Glutamatergic neuron (in vitro differentiated cells): Measurements from ENCODE around the gene ACAT2. TPM values are rescaled to one million over a fixed set of nuclear protein-coding genes. Genes with fewer than 3 reads are reported as not detected.

Experiments
- DNase-seq: peaks from one replicate; pipeline ENCODE4 v3.0.0; 2022
- H3K27ac Mint-ChIP-seq: one replicate; pipeline ENCODE4 v1.8.0; 2020; ENCODE audit warnings: mild to moderate bottlenecking, mixed read lengths, inconsistent platforms; ENCODE audit not compliant: unreplicated experiment
- H3K27me3 Mint-ChIP-seq: one replicate; pipeline ENCODE4 v1.8.0; 2020; ENCODE audit warnings: mild to moderate bottlenecking, moderate library complexity, mixed read lengths, inconsistent platforms; ENCODE audit not compliant: unreplicated experiment
- H3K36me3 Mint-ChIP-seq: one replicate; pipeline ENCODE4 v1.8.0; 2020; ENCODE audit warnings: mild to moderate bottlenecking, mixed read lengths, inconsistent platforms; ENCODE audit not compliant: unreplicated experiment
- H3K4me1 Mint-ChIP-seq: one replicate; pipeline ENCODE4 v1.8.0; 2020; ENCODE audit warnings: mild to moderate bottlenecking, low read depth, mixed read lengths, inconsistent platforms; ENCODE audit not compliant: unreplicated experiment
- H3K4me3 Mint-ChIP-seq: one replicate; pipeline ENCODE4 v1.8.0; 2020; ENCODE audit warnings: mild to moderate bottlenecking, mixed read lengths, inconsistent platforms; ENCODE audit not compliant: unreplicated experiment
- H3K9me3 Mint-ChIP-seq: one replicate; pipeline ENCODE4 v1.8.0; 2020; ENCODE audit warnings: mild to moderate bottlenecking, moderate library complexity, mixed read lengths, inconsistent platforms; ENCODE audit not compliant: unreplicated experiment
- total RNA-seq: library from RNA; stranded (reverse); fragmentation: NEBNext Ultra II Directional; extraction: Animal tissue kit (Norgen Biotek cat#: 25700); gene quantifications from one replicate; pipeline ENCODE4 v1.2.1, GENCODE V29; 2021; ENCODE audit not compliant: unreplicated experiment
- TF ChIP-seq, protein P1 (sequence below): fragments of 200-600 bp; sonication (generic); IDR thresholded peaks from one replicate; pipeline ENCODE4 v1.5.0; 2021; ENCODE audit not compliant: partially characterized antibody, unreplicated experiment

The ACAT2 gene
- total RNA-seq, 1 donor from 2014 or later = 228 TPM

DNA sequence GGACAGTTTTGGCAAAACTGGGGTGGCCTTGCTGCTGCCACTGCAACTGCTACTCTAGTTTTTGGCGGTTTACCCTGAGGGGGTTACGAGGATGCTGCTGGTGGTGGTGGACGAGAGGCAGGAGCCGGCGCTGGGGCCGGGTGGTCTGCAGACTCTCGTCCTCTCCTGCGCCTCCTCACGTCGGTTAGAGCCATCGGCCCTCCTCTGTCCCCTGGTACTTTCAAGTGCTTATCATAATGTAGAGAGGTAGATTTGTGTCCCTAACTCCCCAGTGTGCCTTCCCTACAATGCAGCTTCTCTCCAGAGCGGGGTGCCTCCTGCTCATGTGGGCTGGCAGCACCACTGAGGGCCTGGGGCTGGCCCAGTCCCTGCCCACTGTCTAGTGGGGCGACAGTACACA is 64.2 kb downstream of the ACAT2 start:
- TF ChIP-seq, protein P1, sequence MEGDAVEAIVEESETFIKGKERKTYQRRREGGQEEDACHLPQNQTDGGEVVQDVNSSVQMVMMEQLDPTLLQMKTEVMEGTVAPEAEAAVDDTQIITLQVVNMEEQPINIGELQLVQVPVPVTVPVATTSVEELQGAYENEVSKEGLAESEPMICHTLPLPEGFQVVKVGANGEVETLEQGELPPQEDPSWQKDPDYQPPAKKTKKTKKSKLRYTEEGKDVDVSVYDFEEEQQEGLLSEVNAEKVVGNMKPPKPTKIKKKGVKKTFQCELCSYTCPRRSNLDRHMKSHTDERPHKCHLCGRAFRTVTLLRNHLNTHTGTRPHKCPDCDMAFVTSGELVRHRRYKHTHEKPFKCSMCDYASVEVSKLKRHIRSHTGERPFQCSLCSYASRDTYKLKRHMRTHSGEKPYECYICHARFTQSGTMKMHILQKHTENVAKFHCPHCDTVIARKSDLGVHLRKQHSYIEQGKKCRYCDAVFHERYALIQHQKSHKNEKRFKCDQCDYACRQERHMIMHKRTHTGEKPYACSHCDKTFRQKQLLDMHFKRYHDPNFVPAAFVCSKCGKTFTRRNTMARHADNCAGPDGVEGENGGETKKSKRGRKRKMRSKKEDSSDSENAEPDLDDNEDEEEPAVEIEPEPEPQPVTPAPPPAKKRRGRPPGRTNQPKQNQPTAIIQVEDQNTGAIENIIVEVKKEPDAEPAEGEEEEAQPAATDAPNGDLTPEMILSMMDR = no peak
- peaks cover 2% of the 10 kb centered on the region for H3K4me1 Mint-ChIP-seq
- no peak for DNase-seq
- H3K9me3 Mint-ChIP-seq = peaks cover 3% of the 10 kb centered on the region
- H3K4me3 Mint-ChIP-seq = no peak overlapping the region
- no peaks in the 10 kb centered on the region for H3K27me3 Mint-ChIP-seq
- H3K36me3 Mint-ChIP-seq = no peaks in the 10 kb centered on the region
- no peak overlapping the region for H3K27ac Mint-ChIP-seq

DNA sequence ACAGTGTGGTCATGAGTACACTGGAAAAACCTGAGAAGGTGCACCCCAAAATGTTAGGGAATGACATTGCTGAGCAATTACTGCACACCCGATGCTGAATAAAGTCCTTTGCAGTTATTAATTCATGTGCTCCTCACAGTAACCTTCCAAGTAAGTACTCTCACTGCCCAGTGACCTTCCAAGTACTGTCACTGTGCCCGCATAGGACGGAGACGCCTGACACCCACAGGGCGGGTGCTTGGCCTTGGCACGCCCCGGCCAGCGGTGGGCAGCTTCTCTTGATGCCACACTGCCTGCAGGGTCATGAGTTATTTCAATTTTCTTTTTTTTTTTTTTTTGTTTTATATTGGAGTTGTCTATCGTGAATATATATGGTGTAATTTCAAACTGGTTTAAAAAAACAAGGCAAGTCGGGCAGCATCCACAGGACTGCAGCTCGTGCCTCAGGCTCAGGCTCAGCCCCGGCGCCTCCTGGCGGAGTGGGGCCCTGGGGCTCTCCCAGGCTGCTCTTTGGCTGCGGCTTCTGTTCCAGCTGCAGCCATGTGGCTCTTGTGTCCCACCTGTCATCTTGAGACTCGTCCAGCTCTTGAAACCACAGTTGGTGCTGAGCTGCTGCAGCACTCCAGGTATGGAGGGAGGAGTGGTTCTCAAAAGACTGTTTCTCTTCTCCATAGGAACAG is 65.3 kb downstream of the ACAT2 start:
- DNase-seq = peak; percentile 34
- Mint-ChIP-seq H3K4me1 (peaks cover 2% of the 10 kb centered on the region), H3K27ac (no peak overlapping the region), H3K36me3 (no peaks in the 10 kb centered on the region), H3K4me3 (no peak overlapping the region), H3K27me3 (no peaks in the 10 kb centered on the region), H3K9me3 (peaks cover 10% of the 10 kb centered on the region)
- TF ChIP-seq, protein P1 = no peak

DNA sequence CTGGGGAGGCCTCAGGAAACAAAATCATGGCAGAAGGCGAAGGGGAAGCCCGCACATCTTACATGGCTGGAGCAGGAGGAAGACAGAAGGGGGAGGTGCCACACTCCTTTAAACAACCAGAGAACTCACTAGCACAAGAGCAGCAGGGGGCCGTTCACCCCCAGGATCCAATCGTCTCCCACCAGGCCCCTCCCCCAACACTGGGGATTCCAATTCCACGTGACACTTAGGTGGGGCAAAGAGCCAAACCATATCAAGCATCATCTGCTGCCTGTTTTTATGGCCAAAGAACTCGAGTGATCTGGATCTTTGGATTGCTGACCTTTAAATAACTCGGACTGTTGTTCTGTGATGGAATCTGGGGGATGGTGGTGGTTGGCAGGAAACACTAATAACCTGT is 66.2 kb downstream of the ACAT2 start:
- H3K4me3 Mint-ChIP-seq = no peak overlapping the region
- DNase-seq = no peak
- peaks cover 2% of the 10 kb centered on the region for H3K4me1 Mint-ChIP-seq
- H3K27me3 Mint-ChIP-seq = no peaks in the 10 kb centered on the region
- TF ChIP-seq, protein P1 = no peak
- no peaks in the 10 kb centered on the region for H3K36me3 Mint-ChIP-seq
- peaks cover 10% of the 10 kb centered on the region for H3K9me3 Mint-ChIP-seq
- H3K27ac Mint-ChIP-seq = no peak overlapping the region

Other genes with a start within 250 kb of the ACAT2 start
- gene SOD2, start 68.8 kb upstream of the ACAT2 start, total RNA-seq = 56.5 TPM
- gene WTAP, start 34.5 kb upstream of the ACAT2 start, total RNA-seq = 108 TPM
- gene TCP1, start 27.6 kb downstream of the ACAT2 start, total RNA-seq = 254 TPM
- gene MRPL18, start 28.4 kb downstream of the ACAT2 start, total RNA-seq = 45.4 TPM
- not detected for gene PNLDC1, start 38.2 kb downstream of the ACAT2 start, total RNA-seq
- gene MAS1, start 128.9 kb downstream of the ACAT2 start, total RNA-seq = not detected
- 105 TPM for gene IGF2R, start 207.0 kb downstream of the ACAT2 start, total RNA-seq